ENCODE measurements around the gene ZNF550.

- TF ChIP-seq GATA2 (IDR thresholded peaks at IDR 0.05; ENCODE audit: low read depth, low read length) (no peak), GATA3 (IDR thresholded peaks at IDR 0.05; ENCODE audit: low read depth, low read length) (no peak)
Measured at GRCh38 chr19:57537953-57538547, 21.6 kb downstream of the ZNF550 start.

Measured in SH-SY5Y (cell line).